DOHH2 (cell line): ENCODE measurements around the gene ABCA3.

Experiments
- EZH2phosphoT487 ChIP-seq: fragments of 200-600 bp; sonication (generic); IDR thresholded peaks from 2 replicates; pipeline ENCODE4 v1.6.1; 2017; ENCODE audit warnings: borderline replicate concordance, mild to moderate bottlenecking, antibody characterized with exemption, low read length, moderate library complexity, mixed read lengths
- TF ChIP-seq, protein P1 (sequence below): fragments of 200-600 bp; sonication (generic); IDR thresholded peaks from one replicate; pipeline ENCODE4 v1.5.1; 2014; ENCODE audit warnings: antibody characterized with exemption, mild to moderate bottlenecking, low read depth, low read length; ENCODE audit not compliant: poor library complexity, severe bottlenecking

DNA sequence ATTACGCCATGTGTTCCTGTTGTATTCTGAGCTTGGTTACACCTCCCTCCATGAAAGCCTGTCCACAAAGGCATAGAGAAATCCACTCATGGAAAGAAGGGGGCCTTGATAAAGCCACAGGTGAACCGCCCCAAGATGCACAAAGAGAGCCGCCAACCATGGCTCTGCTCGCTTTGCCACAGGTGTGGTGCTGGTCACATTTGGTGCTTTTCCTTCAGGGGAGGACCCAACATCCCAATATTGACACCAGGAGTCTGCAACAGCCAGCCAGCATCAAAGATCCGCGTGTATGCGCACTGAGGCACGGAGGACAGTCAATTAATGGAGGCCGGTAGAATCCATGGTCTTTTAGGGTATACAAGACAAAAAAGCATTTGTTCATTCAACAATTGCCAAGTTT, 7.3 kb downstream of the ABCA3 start:
- TF ChIP-seq, protein P1, sequence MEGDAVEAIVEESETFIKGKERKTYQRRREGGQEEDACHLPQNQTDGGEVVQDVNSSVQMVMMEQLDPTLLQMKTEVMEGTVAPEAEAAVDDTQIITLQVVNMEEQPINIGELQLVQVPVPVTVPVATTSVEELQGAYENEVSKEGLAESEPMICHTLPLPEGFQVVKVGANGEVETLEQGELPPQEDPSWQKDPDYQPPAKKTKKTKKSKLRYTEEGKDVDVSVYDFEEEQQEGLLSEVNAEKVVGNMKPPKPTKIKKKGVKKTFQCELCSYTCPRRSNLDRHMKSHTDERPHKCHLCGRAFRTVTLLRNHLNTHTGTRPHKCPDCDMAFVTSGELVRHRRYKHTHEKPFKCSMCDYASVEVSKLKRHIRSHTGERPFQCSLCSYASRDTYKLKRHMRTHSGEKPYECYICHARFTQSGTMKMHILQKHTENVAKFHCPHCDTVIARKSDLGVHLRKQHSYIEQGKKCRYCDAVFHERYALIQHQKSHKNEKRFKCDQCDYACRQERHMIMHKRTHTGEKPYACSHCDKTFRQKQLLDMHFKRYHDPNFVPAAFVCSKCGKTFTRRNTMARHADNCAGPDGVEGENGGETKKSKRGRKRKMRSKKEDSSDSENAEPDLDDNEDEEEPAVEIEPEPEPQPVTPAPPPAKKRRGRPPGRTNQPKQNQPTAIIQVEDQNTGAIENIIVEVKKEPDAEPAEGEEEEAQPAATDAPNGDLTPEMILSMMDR: no peak
- TF ChIP-seq EZH2phosphoT487: no peak
